GM21737 (cell line): ENCODE measurements around the gene VOPP1.
"Not testable (repeated sequence)": the region's sequence is repeated elsewhere in the genome, so short reads cannot be mapped to it uniquely, and the experiment has no call there.

ENCODE experiments used
- ATAC-seq: cut with Tn5 transposase; IDR thresholded peaks from one replicate; pipeline ENCODE4 v1.9.1; 2021; ENCODE audit warnings: mild to moderate bottlenecking, moderate library complexity; ENCODE audit not compliant: unreplicated experiment

Gene VOPP1

DNA sequence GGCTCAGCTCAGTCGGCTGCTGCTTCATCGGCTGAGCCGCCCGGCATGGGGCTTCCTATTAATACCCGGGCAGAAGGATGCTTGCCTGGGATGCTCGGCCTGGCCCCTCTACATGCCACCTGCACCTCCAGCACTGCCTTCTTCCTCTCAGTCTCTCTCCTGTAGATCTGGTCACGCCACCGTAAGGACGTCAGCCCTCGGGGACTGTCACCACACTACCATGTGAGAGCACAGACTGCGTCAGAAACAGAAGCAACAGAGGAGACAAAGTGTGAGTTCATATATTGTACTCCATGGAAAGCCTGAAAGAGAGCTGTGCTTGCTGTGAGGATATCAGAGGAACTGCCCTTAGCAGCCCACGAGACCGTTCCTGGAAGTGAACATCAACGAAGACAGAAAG is 99.9 kb downstream of the VOPP1 start:
- not testable (repeated sequence) for ATAC-seq

DNA sequence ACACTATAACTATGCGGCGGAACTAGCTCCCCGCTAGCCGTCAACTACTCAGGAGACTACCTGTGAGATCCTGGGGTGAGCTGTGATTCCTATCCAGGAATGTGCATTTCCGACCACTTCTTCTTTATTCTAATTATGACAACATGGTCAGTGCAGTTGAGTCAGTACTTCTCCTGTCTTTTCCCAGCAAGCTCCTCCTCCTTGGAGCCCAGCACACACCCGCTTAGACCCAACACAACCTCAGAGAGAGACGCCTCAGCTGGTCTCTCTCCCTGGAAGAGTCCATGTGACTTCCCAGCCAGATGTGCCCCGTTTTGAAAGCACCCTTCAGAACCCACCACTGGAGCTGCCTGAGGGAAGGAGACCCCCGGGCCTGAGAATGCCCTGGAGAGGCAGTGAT is 100.7 kb downstream of the VOPP1 start:
- ATAC-seq: not testable (repeated sequence)

DNA sequence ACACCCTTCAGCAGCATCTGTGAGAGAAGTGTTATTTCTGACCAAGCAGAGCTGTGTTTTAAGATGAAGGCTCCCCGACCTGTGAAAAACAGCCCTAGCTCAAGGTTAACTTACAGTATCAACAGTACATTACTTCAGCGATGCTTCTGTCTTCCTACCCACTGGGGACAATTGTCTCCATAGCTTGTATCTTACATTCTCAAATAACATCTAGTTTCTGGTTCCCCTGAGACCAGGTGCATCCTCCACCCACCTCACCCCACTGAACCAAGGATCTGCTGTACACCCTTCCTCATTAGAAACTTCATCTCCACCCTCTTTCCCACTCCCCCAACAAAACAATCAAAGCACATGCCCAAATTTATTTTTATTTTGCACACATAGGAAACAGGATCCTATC is 102.0 kb downstream of the VOPP1 start:
- no peak for ATAC-seq

DNA sequence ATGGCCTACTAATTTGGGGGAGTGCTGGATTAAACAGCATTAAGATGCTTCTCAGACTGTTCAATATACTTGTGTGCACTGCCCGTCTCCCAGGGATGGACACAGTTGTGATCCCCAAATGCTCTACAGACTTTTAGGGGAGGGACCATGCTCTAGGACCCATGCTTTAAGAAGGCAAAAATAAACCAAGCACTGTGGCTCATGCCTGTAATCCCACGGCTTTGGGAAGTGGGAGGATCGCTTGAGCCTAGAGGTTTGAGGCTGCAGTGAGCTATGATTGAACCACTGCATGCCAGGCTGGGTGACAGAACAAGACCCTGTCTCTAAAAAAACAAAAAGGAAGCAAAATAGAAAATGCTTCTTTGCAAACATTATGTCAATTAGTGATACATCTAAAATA is 102.6 kb downstream of the VOPP1 start:
- ATAC-seq: no peak

DNA sequence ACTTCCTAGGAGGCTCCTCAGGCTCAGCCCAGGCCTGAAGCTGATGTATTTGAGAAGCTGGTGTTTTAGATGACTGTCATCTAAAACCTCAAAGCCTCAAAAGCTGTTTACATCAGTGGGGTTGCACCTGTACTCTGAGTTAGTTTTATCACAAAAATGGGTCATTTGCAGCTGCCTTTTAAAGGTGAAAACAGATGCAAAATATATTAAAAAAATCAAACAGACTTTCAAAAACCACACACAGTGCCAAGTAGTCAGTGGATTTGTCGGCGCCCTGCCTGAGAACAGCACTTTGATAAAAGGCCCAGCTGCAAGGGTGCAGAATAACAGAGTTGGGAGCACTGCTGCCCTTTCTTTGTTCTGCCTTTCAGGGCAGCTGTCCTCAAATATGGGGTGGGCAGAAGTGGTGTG is 103.0 kb downstream of the VOPP1 start:
- ATAC-seq: no peak

DNA sequence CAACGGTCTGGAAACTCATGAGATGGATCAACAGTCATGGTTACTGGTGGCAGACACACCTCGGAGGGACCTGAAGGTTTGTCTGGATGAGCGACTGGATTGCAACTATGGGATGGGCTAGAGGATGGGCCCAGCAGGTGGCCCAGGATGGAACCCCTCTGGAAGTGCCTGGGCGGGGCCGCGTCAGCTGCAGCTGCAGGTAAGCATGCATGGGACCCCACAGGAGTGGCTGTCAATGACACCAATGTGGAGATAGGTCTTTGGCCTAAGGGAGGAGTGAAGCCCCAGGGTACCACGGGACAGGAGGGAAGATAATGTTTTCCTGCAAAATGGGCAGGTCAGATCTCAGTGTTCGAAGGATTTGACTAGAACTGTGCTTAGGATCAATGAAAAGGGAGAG is 103.8 kb downstream of the VOPP1 start:
- ATAC-seq: no peak

DNA sequence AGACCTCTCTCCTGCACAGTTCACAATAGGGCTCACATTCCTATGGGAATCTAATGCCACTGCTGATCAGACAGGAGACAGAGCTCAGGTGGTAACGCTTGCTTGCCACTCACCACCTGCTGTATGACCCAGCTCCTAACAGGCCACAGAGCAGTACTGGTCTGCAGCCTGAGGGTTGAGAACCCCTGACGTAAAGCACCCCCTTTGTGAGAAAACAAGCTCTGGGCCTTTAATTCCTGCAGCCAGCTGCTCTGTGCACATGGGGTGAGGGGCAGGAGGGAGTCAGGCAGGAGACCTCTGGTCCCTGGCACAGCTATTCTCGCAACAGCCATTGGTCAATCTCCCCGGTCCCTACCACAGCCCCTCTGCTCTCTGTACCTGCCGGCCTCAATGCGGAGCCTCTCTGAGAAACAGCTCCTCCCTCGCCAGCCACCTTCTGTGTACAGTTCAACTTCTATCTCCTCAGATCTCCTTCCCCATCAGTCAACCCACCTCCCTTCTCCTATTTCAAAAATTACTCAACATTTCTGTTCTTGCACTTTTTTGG is 105.2 kb downstream of the VOPP1 start:
- ATAC-seq: no peak

DNA sequence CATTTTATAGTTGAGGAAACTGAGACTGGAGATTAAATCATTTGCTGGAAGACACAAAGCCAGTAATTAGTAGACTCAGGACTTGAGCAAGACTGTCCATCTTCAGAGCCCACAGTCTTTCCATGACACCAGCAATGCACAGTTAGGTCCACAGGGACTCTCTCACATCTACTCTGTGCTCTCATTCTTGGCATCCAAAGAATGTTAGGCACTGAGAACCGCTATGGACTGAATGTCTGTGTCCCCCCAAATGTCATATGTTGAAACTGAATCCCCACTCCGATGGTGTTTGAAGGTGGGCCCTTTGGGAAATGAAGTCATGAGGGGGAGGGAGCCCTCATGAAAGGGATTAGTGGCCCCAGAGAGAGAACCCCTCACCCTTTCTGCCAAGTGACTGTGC is 106.6 kb downstream of the VOPP1 start:
- no peak for ATAC-seq

DNA sequence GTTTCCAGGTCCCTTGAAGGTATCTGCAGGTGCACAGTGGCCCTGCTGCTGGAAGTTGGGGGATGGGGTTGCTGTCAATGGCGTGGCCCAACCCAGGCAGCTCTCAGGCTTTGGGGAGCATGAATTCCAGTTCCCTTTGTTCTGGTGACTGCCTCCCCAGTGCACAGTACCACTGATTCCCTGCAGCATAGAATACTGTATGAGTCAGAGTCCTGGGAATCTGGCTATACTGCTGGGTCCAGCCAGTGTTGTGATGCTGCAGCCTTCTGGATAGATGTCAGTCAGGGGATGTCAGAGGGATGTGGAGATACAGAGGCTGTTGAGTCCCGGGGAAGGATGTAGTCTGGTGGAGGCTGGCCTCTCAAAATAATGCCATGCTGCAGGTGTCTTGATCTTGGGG is 107.9 kb downstream of the VOPP1 start:
- no peak for ATAC-seq

DNA sequence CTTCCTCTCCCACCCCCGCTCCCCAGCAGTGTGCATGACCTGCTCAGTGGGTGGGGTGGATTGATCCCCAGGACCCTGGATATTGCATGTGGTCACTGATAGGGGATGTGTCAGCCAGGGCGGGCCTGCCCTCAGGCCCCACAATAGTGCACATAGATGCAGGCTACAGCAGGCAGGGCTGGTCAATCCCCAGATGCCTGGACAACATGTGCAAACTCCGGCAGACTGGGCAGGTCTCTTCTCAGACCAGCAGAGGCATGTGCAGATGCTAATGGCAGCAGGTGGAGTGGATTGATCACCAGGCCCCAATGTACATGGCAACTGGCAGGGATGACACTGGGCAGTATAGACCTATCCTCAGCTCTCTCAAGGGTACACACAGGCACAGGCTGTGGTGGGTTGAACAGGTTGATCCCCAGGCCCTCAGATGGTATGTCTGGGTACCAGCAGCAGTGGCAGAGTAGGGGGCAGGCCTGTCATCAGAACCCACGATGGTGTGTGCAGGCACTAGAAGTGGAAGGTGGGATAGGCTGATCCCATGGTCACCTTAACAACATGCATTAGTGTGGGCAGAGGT is 108.5 kb downstream of the VOPP1 start:
- ATAC-seq: no peak

DNA sequence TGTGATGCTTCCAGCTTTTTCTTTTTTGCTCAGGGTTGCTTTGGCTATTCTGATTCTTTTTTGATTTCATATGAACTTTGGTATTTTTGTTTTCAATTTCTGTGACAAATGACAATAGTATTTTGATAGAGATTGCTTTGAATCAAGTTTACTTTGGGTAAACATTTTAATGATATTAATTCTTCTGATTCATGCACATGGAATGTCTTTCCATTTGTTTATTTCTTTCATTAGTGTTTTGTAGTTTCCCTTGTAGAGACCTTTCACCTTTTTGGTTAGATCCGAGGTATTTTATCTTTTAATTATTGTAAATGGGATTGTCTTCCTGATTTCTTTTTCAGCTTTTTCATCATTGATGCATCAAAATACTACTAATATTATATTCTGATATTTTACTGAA is 114.0 kb downstream of the VOPP1 start:
- ATAC-seq: no peak

DNA sequence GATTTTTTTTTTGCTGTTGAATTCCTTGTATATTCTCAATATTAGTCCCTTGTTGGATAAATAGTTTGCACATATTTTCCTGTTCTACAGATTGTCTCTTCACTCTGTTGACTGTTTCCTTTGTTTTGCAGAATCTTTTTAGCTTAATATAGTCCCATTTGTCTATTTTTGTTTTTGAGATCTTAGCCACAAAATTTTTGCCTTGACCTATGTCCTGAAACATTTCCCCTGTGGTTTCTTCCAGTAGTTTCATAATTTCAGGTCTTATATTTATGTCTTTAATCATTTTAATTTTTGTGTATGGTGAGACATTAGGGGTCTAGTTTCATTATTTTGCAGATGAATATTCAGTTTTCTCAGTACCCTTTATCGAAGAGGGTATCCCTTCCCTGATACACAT is 114.5 kb downstream of the VOPP1 start:
- ATAC-seq: no peak

DNA sequence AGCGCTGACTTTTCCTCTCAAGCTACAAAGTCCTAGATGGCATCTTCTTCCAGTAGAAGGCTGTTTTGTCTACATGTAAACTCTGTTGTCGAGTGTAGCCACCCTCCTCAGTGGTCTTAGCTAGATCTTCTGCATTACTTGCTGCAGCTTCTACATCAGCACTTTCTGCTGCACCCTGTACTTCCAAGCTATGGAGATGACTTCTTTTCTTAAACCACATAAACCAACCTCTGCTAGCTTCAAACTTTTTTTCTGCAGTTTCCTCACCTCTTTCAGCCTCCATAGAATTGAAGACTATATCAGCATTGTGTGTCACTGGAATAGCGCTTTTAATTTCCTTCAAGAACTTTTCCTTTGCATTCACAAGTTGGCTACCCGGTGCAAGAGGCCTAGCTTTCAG is 119.3 kb downstream of the VOPP1 start:
- no peak for ATAC-seq

DNA sequence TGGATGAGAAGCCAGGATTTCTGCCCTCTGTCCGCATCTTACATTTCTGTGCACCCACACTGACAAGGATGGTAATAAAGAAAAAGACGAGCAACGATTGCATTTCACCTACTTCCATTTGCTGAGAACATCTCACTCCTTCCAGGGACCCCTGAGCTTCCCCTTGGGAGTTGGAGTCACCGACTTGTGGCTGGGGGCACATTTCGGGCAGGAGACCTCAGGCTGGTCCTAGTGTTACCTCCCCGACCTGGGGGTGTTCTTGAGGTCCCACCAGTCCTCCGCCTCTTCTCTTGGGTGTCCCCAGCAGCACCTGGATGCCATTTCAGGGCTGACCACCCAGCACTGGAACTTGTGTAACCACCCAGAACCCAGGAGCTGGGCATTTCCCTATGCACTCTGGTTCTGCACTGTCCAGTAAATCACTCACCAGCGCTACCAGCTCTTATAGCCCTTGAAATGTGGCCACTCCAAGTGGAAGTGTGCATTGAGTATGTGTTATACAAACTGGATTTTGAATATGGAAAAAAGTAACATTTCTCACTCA is 122.2 kb downstream of the VOPP1 start:
- ATAC-seq: no peak

DNA sequence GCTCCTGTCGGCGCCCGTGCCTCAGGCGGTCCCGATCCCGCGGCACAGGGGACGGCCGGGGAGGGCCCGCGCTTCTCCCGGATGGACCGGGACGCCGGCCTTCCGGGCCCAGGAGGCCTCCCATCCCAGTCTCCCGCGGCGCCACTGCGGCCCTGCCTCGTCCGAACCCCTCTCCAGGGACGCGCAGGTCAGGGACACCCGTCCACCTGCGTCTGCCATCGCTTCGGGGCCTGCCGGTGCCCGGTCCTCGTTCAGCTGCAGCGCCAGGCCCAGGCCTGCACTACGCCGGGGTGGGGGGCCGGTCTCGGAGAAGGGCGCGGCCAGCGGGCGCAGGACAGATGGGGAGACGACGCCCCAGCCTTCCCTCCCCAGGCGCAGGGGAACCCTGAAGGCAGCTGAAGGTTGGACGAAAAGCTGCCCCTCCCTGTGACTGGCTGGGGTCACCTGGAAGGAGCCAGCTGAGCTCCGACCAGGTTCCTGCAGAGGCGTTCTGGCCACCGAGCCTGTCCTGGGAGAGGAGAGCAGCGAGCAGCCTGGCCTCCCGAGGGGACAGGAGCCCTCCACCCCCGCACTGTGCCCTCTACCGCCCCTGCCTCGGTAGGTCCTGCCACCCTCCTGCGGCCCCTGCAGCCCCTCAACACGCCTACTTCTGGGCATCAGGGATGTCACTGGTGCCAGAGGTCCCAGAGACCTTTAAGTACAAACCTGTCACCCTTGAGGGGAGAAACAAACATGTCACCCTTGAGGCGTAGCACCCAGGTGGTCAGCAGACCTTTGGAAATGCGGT is 122.9 kb downstream of the VOPP1 start:
- ATAC-seq: no peak

DNA sequence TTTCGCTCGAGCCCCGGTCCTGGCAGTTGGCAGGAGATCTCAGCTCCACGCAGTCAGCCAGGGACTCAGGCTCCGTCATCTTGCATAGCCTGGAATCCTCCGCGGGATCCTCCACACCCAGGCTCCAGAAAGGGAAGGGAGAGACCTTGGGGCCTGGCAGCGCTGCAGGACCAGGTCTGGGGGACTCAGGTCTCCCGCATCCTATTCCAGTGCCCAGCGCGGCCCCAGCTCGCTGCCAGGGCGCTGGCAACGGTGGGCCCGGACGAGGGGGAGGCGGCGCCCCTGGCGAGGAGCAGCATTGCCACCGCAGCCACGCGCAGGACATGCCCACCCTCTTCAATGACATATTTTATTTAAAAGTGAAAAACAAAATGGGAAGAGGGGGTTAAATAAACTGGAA is 123.8 kb downstream of the VOPP1 start:
- no peak for ATAC-seq

DNA sequence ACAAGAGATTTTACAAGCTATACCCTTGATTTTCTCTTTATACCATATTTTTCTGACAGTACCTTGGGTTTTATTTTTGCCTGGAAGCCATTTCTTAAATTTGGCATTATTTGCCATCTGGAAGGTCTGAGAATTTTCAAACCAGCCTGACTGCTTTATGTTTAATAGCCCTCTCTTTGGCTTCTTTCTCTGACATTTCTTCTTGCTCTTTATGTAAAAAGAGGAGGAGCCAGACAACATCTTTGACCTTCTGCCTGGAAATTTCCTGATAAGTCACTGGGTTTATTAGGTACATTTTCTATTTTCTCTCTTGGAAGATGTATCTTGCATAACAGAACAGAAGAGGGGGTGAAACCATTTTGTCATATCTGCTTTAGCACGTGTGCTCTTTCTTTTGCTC is 127.5 kb downstream of the VOPP1 start:
- ATAC-seq: no peak

DNA sequence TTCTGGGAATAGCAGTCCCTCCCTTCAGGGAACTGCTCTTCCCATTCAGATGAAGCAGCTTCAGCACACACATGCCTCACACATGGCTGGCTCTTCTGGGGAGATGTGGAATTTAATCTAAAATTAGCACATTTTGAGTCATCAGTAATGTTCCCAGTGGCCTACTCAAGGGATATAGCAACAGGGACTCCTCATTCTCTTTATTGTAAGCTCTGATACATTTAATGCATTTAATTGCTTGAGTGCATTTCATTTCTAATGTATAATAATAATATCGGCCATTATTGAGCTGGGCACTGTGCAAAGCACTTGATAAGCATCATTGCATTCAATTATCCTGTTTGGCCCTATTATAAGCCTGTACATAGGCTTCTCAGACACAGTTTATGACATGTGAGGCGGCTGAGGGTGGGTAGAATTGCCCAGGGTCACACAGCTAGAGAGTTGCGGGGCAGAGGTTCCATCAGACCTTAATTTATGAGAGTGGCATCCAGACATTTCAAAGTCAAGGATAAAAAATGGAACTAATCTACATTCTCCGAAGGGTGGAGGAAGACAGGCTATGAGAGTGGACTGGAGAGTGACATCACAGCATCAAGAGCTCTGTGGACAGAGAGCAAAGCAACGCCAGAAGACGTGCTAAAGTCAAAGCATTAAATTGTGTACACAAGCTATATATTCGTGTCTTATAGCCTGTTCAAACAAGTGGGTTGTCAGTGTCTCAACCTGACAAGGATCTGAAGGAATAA is 130.4 kb downstream of the VOPP1 start:
- ATAC-seq: no peak

DNA sequence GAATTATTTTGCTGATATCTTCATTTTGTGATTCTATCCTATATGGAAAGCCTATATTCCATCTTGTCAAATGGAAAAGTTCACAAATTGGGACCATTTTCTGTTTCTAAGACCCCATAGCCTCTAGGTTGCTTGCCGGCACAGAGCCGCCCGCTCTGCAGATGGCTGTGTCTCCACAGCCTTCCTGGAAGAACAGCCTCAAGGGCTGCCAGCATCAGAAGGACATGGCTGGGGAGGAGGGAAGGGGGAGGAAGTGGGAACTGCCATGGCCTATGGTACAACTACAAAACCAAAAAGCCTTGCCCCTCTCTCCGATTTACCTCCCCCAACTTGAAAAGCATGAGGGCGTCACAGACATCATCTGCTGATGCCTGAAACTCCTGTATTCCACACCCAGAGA is 131.3 kb downstream of the VOPP1 start:
- ATAC-seq: no peak

DNA sequence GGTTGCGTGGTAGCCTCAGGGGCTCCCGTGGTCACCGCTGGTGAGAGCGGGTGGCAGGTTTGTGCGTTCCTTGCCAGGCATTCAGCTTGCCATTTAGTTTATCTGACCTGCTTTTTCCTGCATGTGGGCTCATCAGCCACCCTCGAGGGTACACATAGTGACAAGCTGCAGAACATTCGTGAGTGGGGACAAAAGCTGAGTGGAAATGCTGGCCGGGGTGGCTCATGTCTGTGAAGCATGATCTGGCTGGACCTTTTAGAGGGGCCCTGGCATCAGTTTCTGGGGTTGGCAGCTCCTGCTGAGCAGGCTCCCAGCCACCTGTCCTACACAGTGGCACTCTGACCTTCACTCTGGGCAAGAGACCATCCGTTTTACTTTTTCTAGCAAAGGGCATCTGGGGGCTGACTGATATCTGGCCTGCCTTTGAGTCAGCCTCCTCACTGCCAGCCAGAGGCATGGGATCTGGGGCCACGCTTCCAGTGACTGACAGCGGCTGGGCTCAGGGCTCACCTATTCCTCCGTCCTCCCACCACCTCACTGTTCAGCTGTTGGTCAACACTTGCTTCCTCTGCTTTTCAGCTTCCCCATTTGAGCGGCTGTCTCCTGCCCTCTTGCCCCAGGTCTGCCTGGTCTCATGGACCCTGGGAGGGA is 132.1 kb downstream of the VOPP1 start:
- no peak for ATAC-seq

DNA sequence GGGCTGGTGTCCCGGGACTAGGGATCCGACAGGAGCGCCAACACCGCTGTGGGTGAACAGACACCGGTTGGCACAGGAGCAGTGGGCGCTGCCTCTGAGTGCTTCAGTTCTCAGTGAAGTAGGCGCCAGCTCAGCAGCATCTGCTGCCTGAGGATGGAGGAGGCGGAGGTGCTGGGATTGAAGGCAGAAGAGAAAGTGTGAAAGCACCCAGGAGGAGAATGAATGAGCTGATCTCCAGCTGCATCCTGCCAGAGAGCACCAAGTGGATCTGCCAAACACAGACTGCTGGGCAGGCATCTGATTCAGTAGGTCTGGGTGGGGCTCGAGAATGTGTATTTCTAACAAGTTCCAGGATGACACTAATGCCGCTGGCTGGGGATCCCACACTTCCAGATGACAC is 132.7 kb downstream of the VOPP1 start:
- ATAC-seq: no peak
